ENCODE results near the gene CWC22. TPM values are rescaled to one million over a fixed set of nuclear protein-coding genes. Genes with fewer than 3 reads are reported as not detected.

The CWC22 gene
- total and polyA plus RNA-seq, 2 of the 13 experiments (the other 11 are each of a cell fraction or from before 2014, with no cell fraction given) = 5.7 to 29.2 TPM

DNA sequence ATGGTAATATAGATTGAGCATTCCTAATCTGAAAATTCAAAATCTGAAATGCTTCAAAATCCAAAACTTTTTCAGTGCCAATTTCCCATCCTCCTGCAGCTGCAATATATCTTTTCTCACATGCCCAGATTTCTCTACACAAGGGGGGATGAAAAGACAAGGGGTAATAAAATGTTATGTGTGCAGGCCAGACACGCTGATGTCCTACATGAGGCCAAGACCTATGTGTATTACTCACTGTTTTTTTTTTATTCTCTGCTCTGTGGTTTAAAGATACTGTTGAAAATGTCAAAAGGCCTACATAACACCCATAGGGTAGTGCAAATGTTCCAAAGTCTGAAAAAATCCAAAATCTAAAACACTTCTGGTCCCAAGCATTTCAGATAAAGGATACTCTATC is 41.2 kb upstream of the CWC22 start:
- intact Hi-C loops (cut with micrococcal nuclease; ENCODE audit: unreplicated experiment) = no loop called here

More for the DNA sequence above, 41.2 kb upstream of the CWC22 start:
- H4K20me1 ChIP-seq (ENCODE audit: insufficient read depth, low read length) = no peaks in the 10 kb centered on the region
- no peaks in the 10 kb centered on the region for H3K79me2 ChIP-seq (ENCODE audit: insufficient read depth, low read length)
- H3K4me3 ChIP-seq (replicated peaks in 1 of 3; ENCODE audit: insufficient read depth in 1 of 3, low read depth in 2 of 3, low read length in 3 of 3) = no peak overlapping the region
- no peaks in the 10 kb centered on the region for H3K36me3 ChIP-seq (replicated peaks in 1 of 2; ENCODE audit: control insufficient read depth in 1 of 2, insufficient read depth in 2 of 2, low read length in 2 of 2)
- no peaks in the 10 kb centered on the region for H3K4me1 ChIP-seq (ENCODE audit: insufficient read depth, low read length)
- no peak for FAIRE-seq
- WGBS (ENCODE audit: low lambda C conversion rate) = 0% methylated on average over 1 of the region's 1 CpG
- in situ Hi-C loops (cut with HindIII; ENCODE audit: extremely low pct_ligation_motif_present, low pct_unique_long_range_greater_than_20kb) = no loop called here
- H3K27ac ChIP-seq (ENCODE audit: extremely low read length, insufficient read depth, low read length) = no peak overlapping the region
- ChIA-PET CTCF (ENCODE audit: low intra/inter-chr PET ratio, low total read pairs) (no interaction called here), POLR2A (no interaction called here)
- TF ChIP-seq MED8 (CRISPR knock-in tag; IDR thresholded peaks at IDR 0.05; ENCODE audit: insufficient replicate concordance) (no peak), ZNF224 (CRISPR knock-in tag; IDR thresholded peaks at IDR 0.05) (no peak), IKZF4 (CRISPR knock-in tag; IDR thresholded peaks at IDR 0.05; ENCODE audit: borderline replicate concordance, low read depth, not compliant biosample characterization) (no peak), TMF1 (CRISPR knock-in tag; IDR thresholded peaks at IDR 0.05; ENCODE audit: low read depth) (no peak), ZNF382 (CRISPR knock-in tag; IDR thresholded peaks at IDR 0.05; ENCODE audit: borderline replicate concordance) (no peak), ZBTB7B (CRISPR knock-in tag; IDR thresholded peaks at IDR 0.05) (no peak), SP140L (CRISPR knock-in tag; IDR thresholded peaks at IDR 0.05; ENCODE audit: borderline replicate concordance) (no peak), JDP2 (CRISPR knock-in tag; IDR thresholded peaks at IDR 0.05; ENCODE audit: borderline replicate concordance) (no peak), GATA4 (IDR thresholded peaks at IDR 0.05; ENCODE audit: borderline replicate concordance, low read depth) (no peak), XBP1 (CRISPR knock-in tag; IDR thresholded peaks at IDR 0.05) (no peak), ZSCAN21 (CRISPR knock-in tag; IDR thresholded peaks at IDR 0.05; ENCODE audit: borderline replicate concordance) (no peak), ARNT2 (CRISPR knock-in tag; IDR thresholded peaks at IDR 0.05; ENCODE audit: low read depth) (no peak), NPAS2 (CRISPR knock-in tag; IDR thresholded peaks at IDR 0.05; ENCODE audit: borderline replicate concordance) (no peak)
- TF ChIP-seq, protein P1, sequence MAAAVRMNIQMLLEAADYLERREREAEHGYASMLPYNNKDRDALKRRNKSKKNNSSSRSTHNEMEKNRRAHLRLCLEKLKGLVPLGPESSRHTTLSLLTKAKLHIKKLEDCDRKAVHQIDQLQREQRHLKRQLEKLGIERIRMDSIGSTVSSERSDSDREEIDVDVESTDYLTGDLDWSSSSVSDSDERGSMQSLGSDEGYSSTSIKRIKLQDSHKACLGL (CRISPR knock-in tag; IDR thresholded peaks at IDR 0.05) = no peak
- TF ChIP-seq, protein P2, sequence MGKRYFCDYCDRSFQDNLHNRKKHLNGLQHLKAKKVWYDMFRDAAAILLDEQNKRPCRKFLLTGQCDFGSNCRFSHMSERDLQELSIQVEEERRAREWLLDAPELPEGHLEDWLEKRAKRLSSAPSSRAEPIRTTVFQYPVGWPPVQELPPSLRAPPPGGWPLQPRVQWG (CRISPR knock-in tag; IDR thresholded peaks at IDR 0.05; ENCODE audit: borderline replicate concordance, low read depth) = no peak
- TF ChIP-seq, protein P3, sequence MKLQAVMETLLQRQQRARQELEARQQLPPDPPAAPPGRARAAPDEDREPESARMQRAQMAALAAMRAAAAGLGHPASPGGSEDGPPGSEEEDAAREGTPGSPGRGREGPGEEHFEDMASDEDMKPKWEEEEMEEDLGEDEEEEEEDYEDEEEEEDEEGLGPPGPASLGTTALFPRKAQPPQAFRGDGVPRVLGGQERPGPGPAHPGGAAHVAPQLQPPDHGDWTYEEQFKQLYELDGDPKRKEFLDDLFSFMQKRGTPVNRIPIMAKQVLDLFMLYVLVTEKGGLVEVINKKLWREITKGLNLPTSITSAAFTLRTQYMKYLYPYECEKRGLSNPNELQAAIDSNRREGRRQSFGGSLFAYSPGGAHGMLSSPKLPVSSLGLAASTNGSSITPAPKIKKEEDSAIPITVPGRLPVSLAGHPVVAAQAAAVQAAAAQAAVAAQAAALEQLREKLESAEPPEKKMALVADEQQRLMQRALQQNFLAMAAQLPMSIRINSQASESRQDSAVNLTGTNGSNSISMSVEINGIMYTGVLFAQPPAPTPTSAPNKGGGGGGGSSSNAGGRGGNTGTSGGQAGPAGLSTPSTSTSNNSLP (IDR thresholded peaks at IDR 0.05; ENCODE audit: low read depth, low read length) = no peak
- no peak overlapping the region for H3K9ac ChIP-seq (ENCODE audit: insufficient read depth, low read depth, low read length)
- H2AFZ ChIP-seq (ENCODE audit: low read length) = no peak overlapping the region
- no peak overlapping the region for H3K4me2 ChIP-seq (ENCODE audit: low read depth, low read length)
- BruUV-seq (replicated peaks) = no TSS peak
- no peak for DNase-seq (ENCODE audit: low spot score)
- no peaks in the 10 kb centered on the region for H3K9me3 ChIP-seq (ENCODE audit: low read length)
- no peaks in the 10 kb centered on the region for H3K27me3 ChIP-seq (ENCODE audit: control insufficient read depth in 1 of 2, insufficient read depth in 2 of 2, low read length in 2 of 2)
- no peak for ATAC-seq
